Epithelial cell of proximal tubule (primary cell): ENCODE measurements around the gene PRSS57. TPM values are rescaled to one million over a fixed set of nuclear protein-coding genes. Genes with fewer than 3 reads are reported as not detected.
"Not testable (repeated sequence)": the region's sequence is repeated elsewhere in the genome, so short reads cannot be mapped to it uniquely, and the experiment has no call there.

Experiments
- DNase-seq: peaks from one replicate; pipeline ENCODE4 v3.0.0-alpha.2; 2011; ENCODE audit warnings: low read depth
- H3K4me3 ChIP-seq: 2 replicates; pipeline ENCODE4 v1.5.1; 2011; ENCODE audit warnings: low read depth, mild to moderate bottlenecking, low read length
- CTCF ChIP-seq: conservative IDR thresholded peaks from 2 replicates; pipeline ENCODE4 v1.5.1; 2012; ENCODE audit warnings: low read depth, mild to moderate bottlenecking, low read length
- total RNA-seq: library from RNA; depleted of rRNA; stranded (reverse); fragments of >200 nt; gene quantifications from 2 replicates; pipeline ENCODE4 v1.2.3, GENCODE V29; 2015

PRSS57 gene
- total RNA-seq, 1 donor from 2014 or later, result not detected

- H3K4me3 ChIP-seq, result no peak overlapping the region
- DNase-seq, result no peak
- no peak for TF ChIP-seq CTCF
Observed at GRCh38 chr19:729965-730668, 34.9 kb upstream of the PRSS57 start.

- DNase-seq, H3K4me3 ChIP-seq: not testable (repeated sequence)
Observed at GRCh38 chr19:729564-729963, 34.3 kb upstream of the PRSS57 start.

GRCh38 chr19:728011-728410, 32.8 kb upstream of the PRSS57 start:
- H3K4me3 ChIP-seq, result no peak overlapping the region
- no peak for DNase-seq
- no peak for TF ChIP-seq CTCF

- no peak for DNase-seq
- H3K4me3 ChIP-seq, result no peak overlapping the region
- TF ChIP-seq CTCF, result no peak
Observed at GRCh38 chr19:726993-727956, 32.0 kb upstream of the PRSS57 start.

- DNase-seq, result no peak
- H3K4me3 ChIP-seq, result no peak overlapping the region
- no peak for TF ChIP-seq CTCF
Observed at GRCh38 chr19:725461-726089, 30.3 kb upstream of the PRSS57 start.

GRCh38 chr19:723714-724113, 28.5 kb upstream of the PRSS57 start:
- no peak for TF ChIP-seq CTCF
- DNase-seq, result no peak

GRCh38 chr19:723247-723646, 28.0 kb upstream of the PRSS57 start:
- no peak for DNase-seq
- no peak overlapping the region for H3K4me3 ChIP-seq
- no peak for TF ChIP-seq CTCF

More at GRCh38 chr19:723714-724113, 28.5 kb upstream of the PRSS57 start:
- no peak overlapping the region for H3K4me3 ChIP-seq
